GM19043 (cell line): Measurements from ENCODE around the gene CCDC66.
A peak's percentile ranks its signal among the peaks of the same experiment; 100 is the strongest.
"Not testable (repeated sequence)": the region's sequence is repeated elsewhere in the genome, so short reads cannot be mapped to it uniquely, and the experiment has no call there.

Source experiments
- ATAC-seq: cut with Tn5 transposase; IDR thresholded peaks from one replicate; pipeline ENCODE4 v1.9.1; 2021; ENCODE audit warnings: low read depth; ENCODE audit not compliant: unreplicated experiment

Gene CCDC66

GRCh38 chr3:56556908-56557830 lies at the start of gene CCDC66:
Gene CCDC66 (plus strand): TSS chr3:56557175. CDS start chr3:56557243, 68 bp downstream.
- ATAC-seq = peak; percentile 100

- no peak for ATAC-seq
Measured at GRCh38 chr3:56519641-56520040, 37.3 kb upstream of the CCDC66 start.

GRCh38 chr3:56522374-56522773 lies 34.6 kb upstream of the CCDC66 start:
- ATAC-seq = no peak

- ATAC-seq = no peak
Measured at GRCh38 chr3:56525291-56525690, 31.7 kb upstream of the CCDC66 start.

GRCh38 chr3:56536735-56537134 lies 20.2 kb upstream of the CCDC66 start:
- no peak for ATAC-seq

- ATAC-seq = no peak
Measured at GRCh38 chr3:56547486-56547885, 9.5 kb upstream of the CCDC66 start.

- no peak for ATAC-seq
Measured at GRCh38 chr3:56557831-56558170, 826 bp downstream of the CCDC66 start.

- no peak for ATAC-seq
Measured at GRCh38 chr3:56573501-56573900, 16.5 kb downstream of the CCDC66 start.

GRCh38 chr3:56581941-56582340 lies 25.0 kb downstream of the CCDC66 start:
- not testable (repeated sequence) for ATAC-seq

- not testable (repeated sequence) for ATAC-seq
Measured at GRCh38 chr3:56584275-56584674, 27.3 kb downstream of the CCDC66 start.

GRCh38 chr3:56590814-56591213 lies 33.8 kb downstream of the CCDC66 start:
- no peak for ATAC-seq

GRCh38 chr3:56591262-56591661 lies 34.3 kb downstream of the CCDC66 start:
- no peak for ATAC-seq

- ATAC-seq = no peak
Measured at GRCh38 chr3:56593455-56594158, 36.6 kb downstream of the CCDC66 start.

- ATAC-seq = no peak
Measured at GRCh38 chr3:56595975-56596840, 39.2 kb downstream of the CCDC66 start.

- not testable (repeated sequence) for ATAC-seq
Measured at GRCh38 chr3:56608479-56608878, 51.5 kb downstream of the CCDC66 start.

GRCh38 chr3:56610669-56611335 lies 53.8 kb downstream of the CCDC66 start:
- no peak for ATAC-seq

GRCh38 chr3:56611364-56611763 lies 54.4 kb downstream of the CCDC66 start:
- no peak for ATAC-seq

- ATAC-seq = no peak
Measured at GRCh38 chr3:56612146-56612545, 55.2 kb downstream of the CCDC66 start.

- no peak for ATAC-seq
Measured at GRCh38 chr3:56613016-56613415, 56.0 kb downstream of the CCDC66 start.

- ATAC-seq = no peak
Measured at GRCh38 chr3:56616478-56617006, 59.6 kb downstream of the CCDC66 start.
